ENCODE results near the gene SMNDC1.
"Not testable (repeated sequence)": the region's sequence is repeated elsewhere in the genome, so short reads cannot be mapped to it uniquely, and the experiment has no call there.

The SMNDC1 gene

DNA sequence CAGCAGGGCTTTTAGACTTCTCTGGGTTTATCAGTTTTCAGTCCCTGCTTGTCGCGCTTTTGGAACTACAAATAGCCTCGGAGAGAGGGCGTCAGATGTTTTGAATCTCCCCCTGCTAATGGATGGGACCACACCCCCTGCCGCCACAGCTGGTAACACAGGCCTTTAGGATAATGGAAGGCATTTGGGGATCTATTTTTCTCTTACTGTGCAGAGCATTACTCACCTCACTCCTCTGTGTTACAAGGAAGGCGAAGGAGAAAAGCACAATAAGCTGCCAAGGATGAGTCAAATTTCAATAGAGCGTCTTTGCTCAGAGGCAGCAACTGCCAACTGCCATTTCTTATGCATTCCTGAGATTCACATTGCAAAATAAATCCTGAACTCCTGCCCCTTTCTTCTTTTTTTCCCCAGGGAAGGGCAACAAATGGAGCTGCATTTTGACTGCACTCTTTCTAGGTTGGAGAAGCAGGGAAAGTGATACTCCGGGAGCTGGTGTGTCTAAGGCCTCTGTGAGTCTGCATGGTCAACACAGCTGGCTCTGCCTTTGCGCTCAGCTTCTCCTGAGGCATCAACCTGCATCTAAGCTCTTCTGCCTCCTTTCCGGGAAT, 31.5 kb upstream of the SMNDC1 start:
- DNase-seq = no peak
- H3K4me3 Mint-ChIP-seq = no peak overlapping the region
- H3K4me1 Mint-ChIP-seq = peaks cover 22% of the 10 kb centered on the region
- no peak overlapping the region for H3K27ac Mint-ChIP-seq
- no peaks in the 10 kb centered on the region for H3K9me3 Mint-ChIP-seq
- no peak for ATAC-seq
- no peaks in the 10 kb centered on the region for H3K27me3 Mint-ChIP-seq

DNA sequence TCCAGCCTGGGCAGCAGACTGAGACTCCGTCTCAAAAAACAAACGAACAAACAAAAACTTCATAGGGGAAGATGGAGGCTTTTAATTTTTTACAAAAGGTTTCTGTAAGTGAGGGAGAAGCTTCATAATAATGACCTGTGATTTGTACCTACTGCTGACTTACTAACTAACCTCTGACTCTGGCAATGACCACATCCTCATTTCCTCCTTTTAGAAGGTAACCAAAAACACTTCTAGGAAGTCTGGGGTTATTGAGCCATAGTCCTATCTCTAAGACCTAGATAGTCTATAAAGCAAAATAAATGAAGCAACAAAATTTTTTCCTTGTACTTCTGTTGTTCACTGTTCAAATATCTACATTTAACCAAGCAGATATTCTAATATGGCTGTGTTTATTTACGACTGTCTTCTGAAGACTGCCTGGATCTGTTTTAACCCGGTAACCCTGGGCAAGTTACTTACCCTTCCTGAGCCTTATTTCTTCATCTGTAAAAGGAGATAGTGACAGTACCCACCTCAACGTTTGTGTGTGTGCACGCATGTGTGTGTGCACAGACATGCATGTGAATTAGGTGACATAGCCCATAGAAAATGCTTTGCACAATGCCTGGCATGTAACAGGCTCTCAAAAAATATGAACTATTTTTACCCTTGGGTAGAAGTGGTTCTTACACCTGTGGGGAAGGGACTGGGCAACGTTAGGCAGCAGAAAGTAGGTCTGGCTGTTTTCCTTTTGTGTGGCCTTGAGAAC, 30.8 kb upstream of the SMNDC1 start:
- Mint-ChIP-seq H3K4me3 (no peak overlapping the region), H3K27ac (no peak overlapping the region), H3K27me3 (no peaks in the 10 kb centered on the region)

DNA sequence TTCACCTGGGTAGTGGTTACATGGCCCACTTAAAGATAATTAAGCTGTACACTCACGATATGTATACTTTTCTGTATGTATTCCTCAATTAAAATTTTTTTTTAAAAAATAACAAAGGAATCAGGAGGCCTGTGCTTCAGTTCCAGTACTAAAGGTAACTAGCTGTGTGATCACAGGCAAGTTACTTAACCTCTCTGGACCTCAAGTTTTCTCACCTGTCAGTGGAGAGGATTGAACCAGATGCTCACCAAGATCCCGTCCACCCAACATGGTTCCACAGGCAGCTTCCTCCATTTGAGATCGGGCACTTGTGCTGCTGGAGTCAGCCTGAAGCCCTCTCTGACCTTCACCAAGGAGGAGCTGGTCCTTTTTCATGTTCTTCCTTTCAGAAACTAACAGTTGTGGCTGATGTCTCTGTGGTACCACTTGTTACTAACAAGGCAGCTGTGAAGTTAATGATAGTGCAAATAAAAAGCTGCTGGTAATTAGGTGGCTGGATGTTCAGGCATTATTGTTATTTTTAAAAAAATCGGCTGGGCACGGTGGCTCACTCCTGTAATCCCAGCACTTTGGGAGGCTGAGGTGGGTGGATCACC, 29.4 kb upstream of the SMNDC1 start:
- Mint-ChIP-seq H3K4me3 (no peak overlapping the region), H3K27ac (no peak overlapping the region), H3K27me3 (no peaks in the 10 kb centered on the region), H3K9me3 (peaks cover 12 to 19% of the 10 kb centered on the region in 2 donors), H3K4me1 (peaks cover 22% of the 10 kb centered on the region)
- DNase-seq = no peak
- ATAC-seq = no peak

More for the DNA sequence above, 30.8 kb upstream of the SMNDC1 start:
- Mint-ChIP-seq H3K4me1 (peaks cover 22% of the 10 kb centered on the region), H3K9me3 (peaks cover 6 to 7% of the 10 kb centered on the region in 2 donors)
- ATAC-seq = peak; percentile 74
- DNase-seq = no peak

GRCh38 chr10:110331226-110331795, 26.6 kb upstream of the SMNDC1 start:
- ATAC-seq, H3K27ac Mint-ChIP-seq: not testable (repeated sequence)

DNA sequence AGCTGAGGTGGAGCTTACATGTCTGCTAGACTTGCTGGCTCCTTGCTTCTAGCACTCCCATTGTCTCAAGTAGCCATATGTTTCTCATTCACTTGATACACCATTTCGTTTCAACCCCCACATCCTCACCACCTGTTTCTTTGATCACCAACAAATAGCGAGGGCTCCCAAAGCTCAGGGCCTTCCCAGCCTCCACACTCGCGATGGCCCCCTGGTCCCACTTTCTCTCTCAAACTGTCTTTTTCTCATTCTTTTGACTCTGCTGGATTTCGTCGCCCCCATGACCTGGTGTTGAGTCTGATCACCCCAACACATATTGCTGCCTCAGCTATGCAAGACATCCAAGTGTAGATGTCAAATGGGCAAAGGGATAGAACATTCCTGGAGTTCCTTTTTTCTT, 26.0 kb upstream of the SMNDC1 start:
- peaks cover 28% of the 10 kb centered on the region for H3K4me1 Mint-ChIP-seq
- H3K9me3 Mint-ChIP-seq = peaks cover 12 to 19% of the 10 kb centered on the region in 2 donors
- ATAC-seq (no peak), DNase-seq (no peak)
- H3K27me3 Mint-ChIP-seq = no peaks in the 10 kb centered on the region
- no peak overlapping the region for H3K27ac Mint-ChIP-seq
- no peak overlapping the region for H3K4me3 Mint-ChIP-seq

More at GRCh38 chr10:110331226-110331795, 26.6 kb upstream of the SMNDC1 start:
- Mint-ChIP-seq H3K9me3 (peaks cover 12 to 19% of the 10 kb centered on the region in 2 donors), H3K4me1 (peaks cover 28% of the 10 kb centered on the region)
- not testable (repeated sequence) for DNase-seq, H3K4me3 Mint-ChIP-seq, H3K27me3 Mint-ChIP-seq

GRCh38 chr10:110327262-110327914, 22.7 kb upstream of the SMNDC1 start:
- Mint-ChIP-seq H3K4me3 (no peak overlapping the region), H3K27ac (no peak overlapping the region), H3K9me3 (peaks cover 12 to 25% of the 10 kb centered on the region in 2 donors)

DNA sequence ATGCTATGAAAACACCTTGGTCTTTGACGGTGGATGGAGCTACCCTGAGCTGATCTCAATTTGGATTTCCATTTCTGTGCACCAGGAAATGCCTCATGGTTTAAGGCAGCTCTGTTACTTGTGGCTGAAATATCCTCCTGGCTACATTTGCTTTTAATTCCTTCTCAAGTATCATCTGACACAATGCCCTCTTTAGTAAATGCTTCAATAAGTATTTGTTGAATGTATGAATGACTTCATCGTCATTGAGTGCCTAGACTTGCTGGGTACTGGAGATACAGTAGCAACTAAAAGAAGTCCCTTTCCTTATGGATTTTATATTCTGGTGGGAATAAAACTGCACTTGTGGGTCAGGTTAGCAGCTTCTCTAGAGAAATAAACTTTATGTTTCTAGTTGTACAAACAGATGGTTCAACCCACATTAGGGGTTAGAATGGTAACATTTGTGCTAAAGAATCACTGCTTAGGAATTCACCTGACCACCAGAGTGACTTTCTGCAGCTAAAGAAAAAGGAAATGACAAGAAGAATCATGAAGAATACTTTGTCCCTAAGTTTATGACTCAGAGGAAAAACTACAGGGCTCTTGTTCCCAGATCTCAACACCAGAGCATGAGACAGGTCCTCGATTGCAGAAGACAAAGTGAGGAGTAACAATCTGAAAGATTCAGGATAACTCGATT, 21.8 kb upstream of the SMNDC1 start:
- no peak for DNase-seq
- Mint-ChIP-seq H3K4me1 (peaks cover 31% of the 10 kb centered on the region), H3K9me3 (peaks cover 12 to 31% of the 10 kb centered on the region in 2 donors), H3K27me3 (peaks cover 8% of the 10 kb centered on the region), H3K4me3 (no peak overlapping the region), H3K27ac (peak overlapping the region in 1 of 2 donors; percentile 49)
- ATAC-seq = peak; percentile 40

More at GRCh38 chr10:110327262-110327914, 22.7 kb upstream of the SMNDC1 start:
- H3K4me1 Mint-ChIP-seq = peaks cover 31% of the 10 kb centered on the region
- peaks cover 7% of the 10 kb centered on the region for H3K27me3 Mint-ChIP-seq
- DNase-seq (no peak), ATAC-seq (no peak)

- Mint-ChIP-seq H3K4me1 (peaks cover 31% of the 10 kb centered on the region), H3K27me3 (peaks cover 8% of the 10 kb centered on the region), H3K4me3 (peak overlapping the region in 1 of 2 donors; percentile 39), H3K9me3 (peaks cover 0 to 18% of the 10 kb centered on the region in 2 donors), H3K27ac (peak overlapping the region in 1 of 2 donors; percentile 16)
- peak; percentile 78 for ATAC-seq
- no peak for DNase-seq
Observed at GRCh38 chr10:110324805-110325280, 20.1 kb upstream of the SMNDC1 start.

DNA sequence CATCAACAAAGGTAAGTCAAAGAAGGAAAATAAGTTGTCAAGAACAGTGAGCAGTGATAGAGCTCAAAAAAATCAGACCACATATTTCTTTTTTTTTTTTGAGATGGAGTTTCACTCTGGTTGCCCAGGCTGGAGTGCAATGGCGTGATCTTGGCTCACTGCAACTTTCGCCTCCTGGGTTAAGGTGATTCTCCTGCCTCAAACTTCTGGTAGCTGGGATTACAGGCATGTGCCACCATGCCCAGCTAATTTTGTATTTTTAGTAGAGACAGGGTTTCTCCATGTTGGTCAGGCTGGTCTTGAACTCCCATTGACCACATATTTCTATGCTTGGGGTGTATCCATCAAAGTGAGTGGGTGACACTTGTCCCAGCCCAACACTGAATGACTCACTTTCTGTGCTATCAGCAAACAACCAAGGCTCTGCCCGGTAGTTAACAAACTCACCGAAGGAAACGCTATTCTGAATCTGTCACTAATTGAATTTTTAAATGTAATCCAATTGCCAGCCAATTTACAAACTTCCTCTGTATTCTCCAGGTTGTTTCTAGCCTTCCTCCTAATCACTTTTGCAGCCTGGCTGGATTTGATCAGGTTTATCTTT, 19.6 kb upstream of the SMNDC1 start:
- ATAC-seq = peak; percentile 66

GRCh38 chr10:110323503-110323902, 18.8 kb upstream of the SMNDC1 start:
- peaks cover 0 to 12% of the 10 kb centered on the region in 2 donors for H3K9me3 Mint-ChIP-seq
- H3K27me3 Mint-ChIP-seq = peaks cover 8% of the 10 kb centered on the region
- peaks cover 31% of the 10 kb centered on the region for H3K4me1 Mint-ChIP-seq
- ATAC-seq = no peak
- H3K27ac Mint-ChIP-seq = no peak overlapping the region
- DNase-seq = no peak
- H3K4me3 Mint-ChIP-seq = no peak overlapping the region

More for the DNA sequence above, 19.6 kb upstream of the SMNDC1 start:
- Mint-ChIP-seq H3K4me1 (peaks cover 31% of the 10 kb centered on the region), H3K4me3 (peak overlapping the region in 1 of 2 donors; percentile 39), H3K27me3 (peaks cover 8% of the 10 kb centered on the region), H3K27ac (peak overlapping the region in 1 of 2 donors; percentile 16), H3K9me3 (peaks cover 0 to 13% of the 10 kb centered on the region in 2 donors)
- no peak for DNase-seq

DNA sequence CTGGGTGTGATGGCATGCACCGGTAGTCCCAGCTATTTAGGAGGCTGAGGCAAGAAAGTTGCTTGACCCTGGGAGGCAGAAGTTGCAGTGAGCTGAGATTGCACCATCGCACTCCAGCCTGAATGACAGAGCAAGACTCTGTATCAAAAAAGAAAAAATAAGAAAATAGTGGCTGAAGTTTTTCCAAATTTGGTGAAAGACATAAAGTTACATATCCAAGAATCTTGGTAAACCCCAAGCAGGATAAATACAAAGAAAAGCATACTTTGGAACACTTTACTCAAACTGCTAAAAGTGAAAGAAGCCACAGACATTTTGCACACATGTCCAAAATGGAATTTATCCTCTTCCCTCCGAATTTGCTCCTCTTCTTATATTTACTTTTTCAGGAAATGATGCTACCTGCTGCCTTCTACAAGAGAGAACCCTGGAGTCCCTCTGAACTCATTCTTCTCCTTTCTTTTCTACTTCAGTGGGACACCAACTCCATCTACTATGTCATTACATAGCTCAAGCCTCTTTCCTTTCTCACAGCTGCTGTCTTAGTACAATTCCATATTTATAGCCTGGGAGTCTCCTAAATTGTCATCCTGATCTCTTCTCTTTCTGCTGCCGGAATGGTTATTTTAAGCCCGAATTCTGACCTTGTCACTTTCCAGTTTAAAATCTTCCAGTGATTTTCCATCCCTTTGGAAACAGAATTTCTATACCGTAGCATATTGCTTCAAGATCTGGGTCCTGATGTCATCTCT, 17.3 kb upstream of the SMNDC1 start:
- Mint-ChIP-seq H3K9me3 (peaks cover 0 to 12% of the 10 kb centered on the region in 2 donors), H3K27ac (no peak overlapping the region), H3K4me3 (no peak overlapping the region), H3K27me3 (peaks cover 8% of the 10 kb centered on the region), H3K4me1 (peaks cover 28% of the 10 kb centered on the region)
- DNase-seq = no peak
- no peak for ATAC-seq

- ATAC-seq (peak; percentile 57), DNase-seq (no peak)
- H3K27me3 Mint-ChIP-seq = peaks cover 8% of the 10 kb centered on the region
- no peak overlapping the region for H3K27ac Mint-ChIP-seq
- H3K9me3 Mint-ChIP-seq = peaks cover 0 to 12% of the 10 kb centered on the region in 2 donors
- no peak overlapping the region for H3K4me3 Mint-ChIP-seq
- no peaks in the 10 kb centered on the region for H3K4me1 Mint-ChIP-seq
Observed at GRCh38 chr10:110317866-110318850, 13.4 kb upstream of the SMNDC1 start.

GRCh38 chr10:110313674-110314073, 9.0 kb upstream of the SMNDC1 start:
- Mint-ChIP-seq H3K4me3 (no peak overlapping the region), H3K27me3 (no peaks in the 10 kb centered on the region), H3K9me3 (no peaks in the 10 kb centered on the region), H3K27ac (no peak overlapping the region), H3K4me1 (peaks cover 26% of the 10 kb centered on the region)
- DNase-seq = no peak
- ATAC-seq = no peak

All from stimulated activated naive CD8-positive, alpha-beta T cell treated with anti-CD3 and anti-CD28 coated beads, Interleukin-15, amount 100 ng/mL, for 72 hours (primary cell).